Kidney (tissue), 14 donors: ENCODE data around the gene SEC24B. TPM values are rescaled to one million over a fixed set of nuclear protein-coding genes. Genes with fewer than 3 reads are reported as not detected.

Experiments used
- DNase-seq, 5 donors: peaks; one replicate each; pipeline ENCODE4 v3.0.0-alpha.2; 2013 to 2020
- FAIRE-seq: peaks from 2 replicates; lab custom pipeline; 2012; peaks lifted over from hg19 to GRCh38; lab: Jason Lieb, UNC
- H3K27ac ChIP-seq, 2 donors: one replicate each; pipeline ENCODE4 v1.7.0; 2013; ENCODE audit warnings: low read depth in 2 of 2, low read length in 2 of 2, inconsistent platforms in 1 of 2
- H3K27me3 ChIP-seq: one replicate; pipeline ENCODE4 v1.7.1; 2013; ENCODE audit warnings: low read length, inconsistent platforms; ENCODE audit not compliant: control insufficient read depth, insufficient read depth
- H3K36me3 ChIP-seq, 3 donors: one replicate each; pipeline versions ENCODE4 v1.7.0 to v1.7.1; 2013; ENCODE audit warnings: low read length in 3 of 3, control low read depth in 1 of 3, inconsistent platforms in 1 of 3; ENCODE audit not compliant: insufficient read depth in 3 of 3, control insufficient read depth in 2 of 3
- H3K4me1 ChIP-seq, 3 donors: one replicate each; pipeline versions ENCODE4 v1.7.0 to v1.7.1; 2013; ENCODE audit warnings: low read length in 3 of 3, inconsistent platforms in 1 of 3, low read depth in 1 of 3; ENCODE audit not compliant: control insufficient read depth in 2 of 3, insufficient read depth in 2 of 3
- H3K4me3 ChIP-seq, 3 donors: one replicate each; pipeline versions ENCODE4 v1.7.0 to v1.8.1; 2013; ENCODE audit warnings: low read length in 3 of 3, control low read depth in 1 of 3, inconsistent platforms in 1 of 3
- H3K9ac ChIP-seq, 3 donors: one replicate each; pipeline versions ENCODE4 v1.7.0 to v1.7.1; 2013; ENCODE audit warnings: low read length in 3 of 3, control low read depth in 1 of 3, inconsistent platforms in 1 of 3
- H3K9me3 ChIP-seq, 3 donors: one replicate each; pipeline versions ENCODE4 v1.7.0 to v1.7.1; 2013; ENCODE audit warnings: low read length in 3 of 3, control low read depth in 1 of 3, inconsistent platforms in 1 of 3; ENCODE audit not compliant: control insufficient read depth in 2 of 3, insufficient read depth in 1 of 3
- intact Hi-C: fragments of 100-400 bp; cut with DNase I; formaldehyde crosslinking; loops from one replicate; pipeline ENCODE4 v1.11.1; 2022
- polyA plus RNA-seq: library from polyadenylated mRNA; stranded (reverse); fragments of 350-450 nt; fragmentation: Illumina TruSeq; extraction: RNeasy Lipid Tissue Mini Kit (QIAGEN cat#74804); gene quantifications from one replicate; pipeline ENCODE4 v1.2.3, GENCODE V29; 2014; ENCODE audit warnings: low read depth, low replicate concordance; ENCODE audit not compliant: insufficient read depth
- total RNA-seq: library from RNA; stranded (reverse); fragmentation: NEBNext Ultra II Directional; extraction: Animal tissue kit (Norgen Biotek cat#: 25700); gene quantifications from one replicate; pipeline ENCODE4 v1.2.1, GENCODE V29; 2021
- TF ChIP-seq, protein P1 (sequence below): IDR thresholded peaks from 3 replicates; pipeline ENCODE4 v1.5.1; 2012; ENCODE audit warnings: mild to moderate bottlenecking, moderate library complexity, borderline replicate concordance; ENCODE audit not compliant: insufficient read depth; ENCODE audit errors: extremely low read depth
- donor health status: control.
- donor health status: control.
- donor health status: control.
- donor health status: control.
- donor health status: control.
- donor health status: DM: yes; HTN: yes; CAD: no.
- donor health status: Normal renal cell carcinoma (clear cell type).

Gene SEC24B
- total and polyA plus RNA-seq, 2 donors from 2014 or later, result 8.1 to 32.4 TPM

DNA sequence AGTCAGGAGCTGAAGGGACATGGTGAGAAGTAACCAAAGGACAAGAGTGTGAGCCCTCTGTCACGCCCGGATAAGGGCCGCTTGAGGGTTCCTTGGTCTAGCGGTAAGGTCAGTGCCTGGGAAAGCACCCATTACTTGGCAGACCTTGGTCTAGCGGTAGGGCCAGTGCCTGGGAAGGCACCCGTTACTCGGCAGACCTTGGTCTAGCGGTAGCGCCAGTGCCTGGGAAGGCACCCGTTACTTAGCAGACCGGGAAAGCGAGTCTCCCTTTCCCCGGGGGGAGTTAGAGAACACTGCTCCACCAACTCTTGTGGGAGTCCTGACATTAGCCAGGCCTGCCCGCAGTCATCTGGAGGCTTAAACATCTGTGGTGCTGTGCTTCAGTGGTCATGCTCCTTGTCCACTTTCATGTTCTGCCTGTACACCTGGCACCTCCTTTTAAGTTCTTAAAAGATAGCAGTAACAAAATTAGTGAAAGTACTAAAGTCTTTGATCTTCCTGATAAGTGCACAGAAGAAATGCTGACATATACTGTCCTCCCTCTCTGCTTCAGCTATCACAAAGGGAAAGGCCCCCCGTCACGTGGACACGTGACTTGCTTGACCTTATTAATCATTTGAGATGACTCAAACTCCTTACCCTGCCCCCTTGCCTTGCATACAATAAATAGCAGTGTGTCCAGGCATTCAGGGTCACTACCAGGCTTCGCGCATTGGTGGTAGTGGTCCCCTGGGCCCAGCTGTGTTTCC is 9.3 kb upstream of the SEC24B start:
- DNase-seq, result no peak
- no peak overlapping the region for H3K27ac ChIP-seq
- H3K27me3 ChIP-seq, result no peaks in the 10 kb centered on the region
- no peaks in the 10 kb centered on the region for H3K4me1 ChIP-seq
- no peak overlapping the region for H3K9ac ChIP-seq
- H3K9me3 ChIP-seq, result no peaks in the 10 kb centered on the region
- TF ChIP-seq, protein P1, sequence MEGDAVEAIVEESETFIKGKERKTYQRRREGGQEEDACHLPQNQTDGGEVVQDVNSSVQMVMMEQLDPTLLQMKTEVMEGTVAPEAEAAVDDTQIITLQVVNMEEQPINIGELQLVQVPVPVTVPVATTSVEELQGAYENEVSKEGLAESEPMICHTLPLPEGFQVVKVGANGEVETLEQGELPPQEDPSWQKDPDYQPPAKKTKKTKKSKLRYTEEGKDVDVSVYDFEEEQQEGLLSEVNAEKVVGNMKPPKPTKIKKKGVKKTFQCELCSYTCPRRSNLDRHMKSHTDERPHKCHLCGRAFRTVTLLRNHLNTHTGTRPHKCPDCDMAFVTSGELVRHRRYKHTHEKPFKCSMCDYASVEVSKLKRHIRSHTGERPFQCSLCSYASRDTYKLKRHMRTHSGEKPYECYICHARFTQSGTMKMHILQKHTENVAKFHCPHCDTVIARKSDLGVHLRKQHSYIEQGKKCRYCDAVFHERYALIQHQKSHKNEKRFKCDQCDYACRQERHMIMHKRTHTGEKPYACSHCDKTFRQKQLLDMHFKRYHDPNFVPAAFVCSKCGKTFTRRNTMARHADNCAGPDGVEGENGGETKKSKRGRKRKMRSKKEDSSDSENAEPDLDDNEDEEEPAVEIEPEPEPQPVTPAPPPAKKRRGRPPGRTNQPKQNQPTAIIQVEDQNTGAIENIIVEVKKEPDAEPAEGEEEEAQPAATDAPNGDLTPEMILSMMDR, result no peak
- no peaks in the 10 kb centered on the region for H3K36me3 ChIP-seq
- H3K4me3 ChIP-seq, result no peak overlapping the region
- no peak for FAIRE-seq
- intact Hi-C loops, result loop anchor here (10.0 kb wide), 1 partner anchor 401 kb away; the partner anchor contains the start of gene RRH

DNA sequence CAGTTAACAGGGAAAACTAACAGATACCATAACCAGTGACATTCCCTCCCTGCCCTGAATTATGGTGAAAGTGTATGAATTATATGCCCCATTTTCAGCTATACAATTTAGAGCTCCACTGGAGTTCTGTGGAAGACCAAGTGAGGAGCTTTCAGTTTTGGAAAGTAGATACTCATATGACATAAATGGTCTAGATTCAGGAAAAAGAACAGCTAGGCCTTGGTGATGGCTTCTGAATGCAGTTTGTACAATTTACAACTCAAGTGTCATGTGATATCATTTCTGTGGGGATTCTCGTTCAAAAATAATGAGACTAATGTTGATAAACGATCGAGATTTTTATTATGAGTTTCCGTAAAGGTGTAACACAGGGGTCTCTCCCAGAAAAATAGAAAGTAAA is 8.2 kb upstream of the SEC24B start:
- Histone ChIP-seq H3K27me3 (no peaks in the 10 kb centered on the region), H3K4me1 (no peaks in the 10 kb centered on the region), H3K36me3 (no peaks in the 10 kb centered on the region), H3K9ac (no peak overlapping the region), H3K4me3 (no peak overlapping the region), H3K27ac (no peak overlapping the region), H3K9me3 (no peaks in the 10 kb centered on the region)
- FAIRE-seq (no peak), DNase-seq (no peak)
- intact Hi-C loops, result loop anchor here (5.0 to 10.0 kb wide), 2 partner anchors 399 to 547 kb away; partner anchors contain the start of gene RRH
- TF ChIP-seq, protein P1, result no peak

DNA sequence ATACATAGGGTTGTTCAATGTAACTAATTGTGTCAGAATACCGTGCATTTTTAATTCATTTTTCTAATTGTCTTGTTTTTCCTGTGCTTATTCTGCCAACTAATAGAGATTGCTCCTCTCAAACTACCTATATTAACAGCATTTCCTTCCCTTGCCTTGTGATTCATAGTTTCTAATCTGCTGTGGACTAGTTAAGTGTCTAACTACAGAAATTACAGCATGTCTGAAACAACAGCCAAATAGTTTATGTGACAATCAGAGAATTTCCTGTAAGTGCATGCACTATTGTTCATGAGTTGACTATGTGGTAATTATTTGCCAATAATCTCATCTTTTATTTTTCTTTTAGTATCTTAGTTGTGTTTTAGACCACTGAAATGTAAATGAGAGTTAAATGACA is 4.1 kb upstream of the SEC24B start:
- Histone ChIP-seq H3K9ac (no peak overlapping the region), H3K4me1 (peaks cover 8 to 12% (median 10%) of the 10 kb centered on the region in 3 donors), H3K27me3 (no peaks in the 10 kb centered on the region), H3K4me3 (no peak overlapping the region), H3K27ac (no peak overlapping the region), H3K36me3 (no peaks in the 10 kb centered on the region), H3K9me3 (no peaks in the 10 kb centered on the region)
- intact Hi-C loops, result loop anchor here (5.0 to 10.0 kb wide), 2 partner anchors 395 to 543 kb away; partner anchors contain the start of gene RRH
- TF ChIP-seq, protein P1, result no peak
- no peak for FAIRE-seq
- DNase-seq, result no peak
